Measurements from ENCODE around the gene SDR42E1.

GRCh38 chr16:82050506-82050905, 39.2 kb upstream of the SDR42E1 start:
- no peak for TF ChIP-seq CTCF (IDR thresholded peaks at IDR 0.05; ENCODE audit: extremely low read depth in 1 of 2, insufficient read depth in 1 of 2, low read depth in 1 of 2, low read length in 2 of 2)
- no peak for TF ChIP-seq POLR2A (IDR thresholded peaks at IDR 0.05; ENCODE audit: low read depth, low read length)
- no peak for TF ChIP-seq GATA2 (IDR thresholded peaks at IDR 0.05; ENCODE audit: insufficient read depth, insufficient read length, low read depth, low read length)
- TF ChIP-seq EZH2 (IDR thresholded peaks at IDR 0.05; ENCODE audit: borderline replicate concordance, low read depth, low read length, severe bottlenecking): no peak
- TF ChIP-seq MAX (IDR thresholded peaks at IDR 0.05; ENCODE audit: insufficient read depth, insufficient read length): no peak
- TF ChIP-seq JUN (IDR thresholded peaks at IDR 0.05; ENCODE audit: borderline replicate concordance, insufficient read depth, insufficient read length, low read depth): no peak
